ENCODE results near the gene UBE2E2.
"Not testable (repeated sequence)": the region's sequence is repeated elsewhere in the genome, so short reads cannot be mapped to it uniquely, and the experiment has no call there.

UBE2E2 gene

GRCh38 chr3:23329471-23330105 lies 126.5 kb downstream of the UBE2E2 start:
- no peak for DNase-seq (ENCODE audit: low read depth in 2 of 2)

DNA sequence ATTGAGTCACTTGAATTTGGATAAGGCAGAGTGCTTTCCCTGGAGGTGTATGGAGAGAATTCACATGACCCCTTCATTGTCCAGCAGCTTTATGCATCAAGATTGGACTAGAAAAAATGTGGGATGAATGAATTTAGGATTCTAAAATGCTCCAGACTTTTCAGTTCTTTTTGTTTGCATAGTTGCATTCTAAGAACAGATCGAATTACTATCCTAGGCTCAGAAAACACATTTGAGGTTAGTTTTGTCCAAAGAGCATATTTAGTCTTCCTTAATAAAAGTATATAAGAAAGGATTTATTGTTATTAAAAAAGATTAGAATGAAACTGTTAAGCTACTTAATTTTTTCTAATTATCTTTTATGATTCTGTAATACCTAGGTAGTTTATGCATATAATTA lies 127.4 kb downstream of the UBE2E2 start:
- no peak for DNase-seq (ENCODE audit: low read depth in 2 of 2)

DNA sequence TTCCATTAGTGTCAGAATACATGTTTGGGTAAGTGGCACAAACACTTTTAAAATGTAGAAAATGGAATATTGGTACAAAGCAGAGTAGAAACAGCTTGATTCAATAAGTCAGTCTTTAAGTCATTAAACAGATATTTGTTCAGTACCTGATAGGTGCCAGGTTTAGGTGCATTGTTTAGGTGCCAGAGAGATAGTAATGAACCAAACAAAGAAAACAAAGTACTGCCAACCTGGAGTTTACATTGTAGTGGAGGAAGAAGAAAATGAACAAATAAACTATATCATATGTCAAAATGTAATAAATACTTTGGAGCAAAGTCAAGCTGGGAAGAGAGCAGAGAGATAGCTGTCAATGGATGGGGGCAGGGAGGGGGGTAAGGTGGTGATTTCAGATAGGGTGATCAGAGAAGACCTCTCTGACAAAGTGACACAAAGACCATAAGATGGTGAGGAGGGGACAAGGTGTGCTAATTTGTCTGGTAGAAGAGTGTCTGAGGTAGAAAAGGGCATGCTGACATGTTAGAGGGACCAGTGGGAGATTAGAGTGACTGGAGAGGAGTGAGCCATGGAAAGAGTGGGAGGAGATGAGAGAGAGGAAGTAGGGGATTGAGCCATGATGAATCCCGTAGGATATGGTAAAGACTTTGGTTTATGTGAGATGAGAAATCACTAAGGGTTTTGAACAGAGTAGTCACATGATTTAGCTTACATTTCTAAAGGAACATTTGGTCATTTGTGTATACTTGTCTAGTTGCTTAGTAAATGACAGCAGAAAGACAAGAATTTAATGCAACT lies 128.2 kb downstream of the UBE2E2 start:
- DNase-seq (ENCODE audit: low read depth in 2 of 2): no peak

DNA sequence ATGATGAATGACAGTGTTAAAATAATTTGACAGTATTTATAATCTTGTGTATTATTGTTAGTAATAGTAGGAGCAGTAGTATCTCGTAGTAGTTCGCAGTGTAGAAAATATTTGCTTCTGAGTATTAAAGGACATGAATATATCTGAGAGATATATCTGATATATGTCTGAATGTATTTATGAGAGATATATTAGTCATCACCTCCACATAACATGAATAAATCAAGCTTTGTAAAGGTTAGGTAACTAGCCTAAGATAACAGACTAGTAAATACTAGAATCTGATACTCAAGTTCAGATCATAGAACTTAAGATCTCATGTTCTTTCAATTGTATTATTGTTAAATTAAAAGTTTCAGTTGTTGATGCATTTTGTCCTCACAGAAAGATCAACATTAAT lies 130.5 kb downstream of the UBE2E2 start:
- no peak for DNase-seq (ENCODE audit: low read depth in 2 of 2)

- DNase-seq (ENCODE audit: low read depth in 2 of 2): not testable (repeated sequence)
Observed at GRCh38 chr3:23336853-23337252, 133.7 kb downstream of the UBE2E2 start.

- DNase-seq (ENCODE audit: low read depth in 2 of 2): no peak
Observed at GRCh38 chr3:23341147-23341838, 138.2 kb downstream of the UBE2E2 start.

DNA sequence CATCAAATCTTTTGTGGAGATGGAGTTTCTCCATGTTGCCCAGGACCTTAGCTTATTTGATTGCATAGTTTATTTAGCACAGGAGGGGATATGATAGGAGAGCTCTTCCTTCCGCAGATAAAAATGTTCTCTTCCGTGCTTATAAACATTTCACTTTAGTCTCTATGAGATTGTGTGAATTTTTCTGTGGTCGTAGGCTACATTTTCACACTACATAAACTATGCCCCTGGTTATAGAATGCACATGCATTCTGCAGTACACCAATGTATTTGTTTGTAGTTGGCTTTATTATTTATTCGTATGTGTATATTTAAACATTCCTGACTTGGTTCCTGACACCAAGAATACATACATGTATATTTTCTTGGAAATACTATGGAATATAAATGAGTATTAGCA lies 139.2 kb downstream of the UBE2E2 start:
- no peak for DNase-seq (ENCODE audit: low read depth in 2 of 2)

GRCh38 chr3:23343509-23343908 lies 140.4 kb downstream of the UBE2E2 start:
- no peak for DNase-seq (ENCODE audit: low read depth in 2 of 2)

- no peak for DNase-seq (ENCODE audit: low read depth in 2 of 2)
Observed at GRCh38 chr3:23344886-23345285, 141.8 kb downstream of the UBE2E2 start.

DNA sequence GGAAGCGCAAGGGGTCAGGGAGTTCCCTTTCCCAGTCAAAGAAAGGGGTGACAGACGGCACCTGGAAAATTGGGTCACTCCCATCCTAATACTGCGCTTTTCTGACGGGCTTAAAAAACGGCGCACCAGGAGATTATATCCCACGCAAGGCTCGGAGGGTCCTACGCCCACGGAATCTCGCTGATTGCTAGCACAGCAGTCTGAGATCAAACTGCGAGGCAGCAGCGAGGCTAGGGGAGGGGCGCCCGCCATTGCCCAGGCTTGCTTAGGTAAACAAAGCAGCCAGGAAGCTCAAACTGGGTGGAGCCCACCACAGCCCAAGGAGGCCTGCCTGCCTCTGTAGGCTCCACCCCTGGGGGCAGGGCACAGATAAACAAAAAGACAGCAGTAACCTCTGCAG lies 146.3 kb downstream of the UBE2E2 start:
- DNase-seq (ENCODE audit: low read depth in 2 of 2): not testable (repeated sequence)

GRCh38 chr3:23356169-23356568 lies 153.0 kb downstream of the UBE2E2 start:
- DNase-seq (ENCODE audit: low read depth in 2 of 2): no peak

- DNase-seq (ENCODE audit: low read depth in 2 of 2): no peak
Observed at GRCh38 chr3:23356923-23357322, 153.8 kb downstream of the UBE2E2 start.

- DNase-seq (ENCODE audit: low read depth in 2 of 2): no peak
Observed at GRCh38 chr3:23359116-23359515, 156.0 kb downstream of the UBE2E2 start.

DNA sequence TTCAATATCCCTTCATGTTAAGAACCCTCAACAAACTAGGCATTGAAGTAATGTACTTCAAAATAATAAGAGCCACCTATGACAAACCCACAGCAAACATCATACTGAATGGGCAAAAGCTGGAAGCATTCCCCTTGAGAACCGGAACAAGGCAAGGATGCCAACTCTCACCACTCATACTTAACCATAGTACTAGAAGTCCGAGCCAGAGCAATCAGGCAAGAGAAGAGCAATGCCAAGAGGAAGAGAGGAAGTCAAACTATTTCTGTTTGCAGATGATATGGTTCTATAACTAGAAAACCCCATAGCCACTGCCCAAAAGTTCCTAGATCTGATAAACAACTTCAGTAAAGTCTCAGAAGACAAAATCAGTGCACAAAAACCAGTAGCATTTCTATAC lies 161.9 kb downstream of the UBE2E2 start:
- DNase-seq (ENCODE audit: low read depth in 2 of 2): no peak

DNA sequence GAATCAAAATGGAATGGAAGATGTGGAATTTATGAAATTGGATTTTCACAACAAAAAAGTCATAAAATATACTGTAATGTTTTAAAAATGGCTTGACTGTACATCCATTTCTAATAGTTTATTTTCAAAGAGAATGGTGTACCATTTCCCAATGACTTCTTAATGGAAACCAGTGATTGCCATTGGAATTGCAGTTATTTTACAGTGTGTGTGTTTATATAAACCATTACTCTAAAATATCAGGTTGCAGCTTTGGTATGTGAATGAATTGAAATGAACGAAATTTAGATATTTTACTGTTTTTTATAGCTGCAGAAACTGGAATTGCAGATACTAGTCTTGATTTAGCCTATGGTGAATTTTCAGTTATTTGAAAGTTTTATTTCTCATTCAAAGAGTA lies 165.6 kb downstream of the UBE2E2 start:
- DNase-seq (ENCODE audit: low read depth in 2 of 2): no peak

- no peak for DNase-seq (ENCODE audit: low read depth in 2 of 2)
Observed at GRCh38 chr3:23372285-23372684, 169.2 kb downstream of the UBE2E2 start.

- no peak for DNase-seq (ENCODE audit: low read depth in 2 of 2)
Observed at GRCh38 chr3:23376516-23377248, 173.6 kb downstream of the UBE2E2 start.

DNA sequence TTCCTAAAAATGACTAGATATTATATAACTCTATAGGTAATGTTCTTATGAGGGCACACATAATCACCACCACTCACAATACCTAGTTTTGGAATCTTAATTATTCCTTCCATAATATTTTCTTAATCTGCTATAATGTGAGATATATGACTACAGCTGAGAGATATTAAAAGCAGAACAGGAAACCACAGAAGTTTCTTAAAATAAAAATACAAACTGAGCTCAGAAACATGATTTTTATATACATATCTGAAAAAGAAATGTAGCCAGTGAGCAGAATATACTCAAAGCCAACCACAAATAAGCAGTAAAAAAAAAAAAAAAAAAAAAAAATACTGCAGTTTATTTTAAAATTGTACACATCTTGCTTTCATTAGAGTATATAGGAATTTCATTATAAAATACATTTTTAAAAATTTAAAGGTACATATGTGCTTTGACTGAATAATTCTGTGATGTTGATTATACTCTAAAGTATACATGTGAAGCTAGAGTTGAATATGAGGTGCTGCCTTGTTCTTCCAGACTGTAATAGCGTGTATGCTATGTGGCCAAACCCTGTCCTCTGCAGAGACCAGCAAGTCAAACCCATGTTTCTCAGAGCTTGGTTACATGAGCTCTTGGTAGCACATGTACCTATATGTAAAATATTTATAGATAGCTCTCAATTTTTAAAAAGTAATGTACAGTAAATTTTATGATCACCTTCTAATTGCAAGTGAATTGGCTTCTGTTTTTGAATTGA lies 175.0 kb downstream of the UBE2E2 start:
- DNase-seq (ENCODE audit: low read depth in 2 of 2): no peak

DNA sequence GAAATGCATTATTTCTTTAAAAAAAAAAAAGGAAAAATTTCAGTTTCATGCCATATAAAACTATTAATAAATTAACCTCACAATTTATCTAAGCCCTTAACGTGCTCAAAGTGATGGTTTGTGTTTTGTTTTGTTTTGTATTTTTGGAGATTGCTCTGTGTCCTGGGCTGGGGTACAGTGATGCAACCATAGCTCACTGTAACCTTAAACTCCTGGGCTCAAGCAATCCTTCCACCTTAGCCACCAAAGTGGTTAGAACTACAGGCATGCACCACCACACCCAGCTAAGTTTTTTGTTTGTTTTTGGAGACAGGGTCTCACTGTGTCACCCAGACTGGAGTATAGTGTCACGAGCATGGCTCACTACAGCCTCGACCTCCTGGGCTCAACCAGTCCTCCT lies 180.7 kb downstream of the UBE2E2 start:
- no peak for DNase-seq (ENCODE audit: low read depth in 2 of 2)

DNA sequence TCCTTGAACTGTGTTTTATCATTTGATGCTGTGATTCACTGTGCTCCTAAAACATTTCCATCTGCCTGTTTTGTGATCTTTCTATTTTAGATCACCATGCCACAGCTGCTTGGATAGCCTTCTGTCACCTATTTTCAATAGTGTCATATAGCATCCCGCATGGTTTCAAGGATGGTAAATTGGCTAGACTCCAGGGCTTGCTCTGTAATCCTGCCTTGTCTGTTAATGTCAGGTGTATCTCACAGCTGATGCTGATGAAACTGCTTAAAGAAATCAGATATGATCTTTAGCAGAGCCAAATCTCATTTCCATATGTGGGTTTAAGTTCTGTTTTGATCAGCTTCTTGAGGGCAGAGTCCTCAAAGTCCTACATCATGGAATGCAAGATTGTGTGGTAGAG lies 182.2 kb downstream of the UBE2E2 start:
- DNase-seq (ENCODE audit: low read depth in 2 of 2): no peak

DNA sequence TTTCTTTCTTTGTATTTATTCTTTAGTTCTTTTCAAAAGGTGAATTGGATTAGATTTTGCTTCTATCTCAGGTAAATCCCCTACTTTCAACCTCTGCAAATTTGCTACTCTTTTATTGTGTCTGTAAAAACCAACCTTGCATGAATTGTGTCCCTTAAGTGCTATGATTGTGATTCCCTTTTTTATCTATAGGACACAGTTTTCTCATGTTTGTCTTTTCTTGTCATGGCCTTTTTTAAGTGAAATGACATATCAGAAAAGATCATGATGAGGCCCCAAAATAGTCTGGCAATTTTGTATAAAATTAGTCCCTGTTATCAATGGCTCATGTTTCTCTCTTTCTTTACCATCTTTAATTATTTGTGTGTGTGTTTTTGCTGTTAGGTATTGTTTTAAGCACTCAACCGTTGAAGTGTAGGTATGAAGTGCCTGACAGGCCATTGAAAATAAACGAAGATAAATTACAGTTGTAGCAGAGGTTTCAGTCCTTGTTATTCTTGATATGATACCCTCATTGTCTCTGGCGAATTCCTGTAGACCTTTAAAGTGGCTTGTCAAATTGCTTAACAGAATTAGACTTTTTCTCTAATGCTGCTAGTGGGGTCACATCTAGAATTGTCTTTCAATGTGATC lies 184.3 kb downstream of the UBE2E2 start:
- DNase-seq (ENCODE audit: low read depth in 2 of 2): no peak
